Measurements from ENCODE around the gene ADCY4. TPM values are rescaled to one million over a fixed set of nuclear protein-coding genes. Genes with fewer than 3 reads are reported as not detected.

Gene ADCY4
- total RNA-seq, 4 donors from 2014 or later, result 16.5 to 103 (median 28.8) TPM

GRCh38 chr14:24378327-24378726, 43.5 kb upstream of the ADCY4 start:
- no peak for TF ChIP-seq CTCF (IDR thresholded peaks at IDR 0.05; ENCODE audit: low read depth)

- TF ChIP-seq CTCF (IDR thresholded peaks at IDR 0.05; ENCODE audit: low read depth), result no peak
These were observed 42.8 kb upstream of the ADCY4 start for GRCh38 chr14:24377657-24378056.

- TF ChIP-seq CTCF (IDR thresholded peaks at IDR 0.05; ENCODE audit: low read depth), result no peak
These were observed 42.3 kb upstream of the ADCY4 start for GRCh38 chr14:24377126-24377525.

- no peak for TF ChIP-seq CTCF (IDR thresholded peaks at IDR 0.05; ENCODE audit: low read depth)
These were observed 41.7 kb upstream of the ADCY4 start for GRCh38 chr14:24376448-24377070.

- TF ChIP-seq CTCF (IDR thresholded peaks at IDR 0.05; ENCODE audit: low read depth), result no peak
These were observed 38.0 kb upstream of the ADCY4 start for GRCh38 chr14:24372701-24373416.

GRCh38 chr14:24370748-24371147, 35.9 kb upstream of the ADCY4 start:
- TF ChIP-seq CTCF (IDR thresholded peaks at IDR 0.05; ENCODE audit: low read depth), result no peak

GRCh38 chr14:24369907-24370687, 35.2 kb upstream of the ADCY4 start:
- no peak for TF ChIP-seq CTCF (IDR thresholded peaks at IDR 0.05; ENCODE audit: low read depth)
